HepG2 (cell line): ENCODE measurements around the gene DAZAP1. TPM values are rescaled to one million over a fixed set of nuclear protein-coding genes. Genes with fewer than 3 reads are reported as not detected.

Experiments
- ATAC-seq: fragments of 200-7000 bp; cut with Tn5 transposase; 3 replicates; pipeline ENCODE4 v1.9.1; 2020; ENCODE audit warnings: mild to moderate bottlenecking, moderate library complexity
- BruUV-seq: library from RNA; stranded (reverse); fragments of 400-500 nt; replicated peaks from 2 replicates; lab custom pipeline; 2021; lab: Mats Ljungman, UMichigan
- CTCF ChIA-PET: fragments of 300-600 bp; formaldehyde crosslinking; extraction: SDS; loops from one replicate; lab custom pipeline; 2021; ENCODE audit warnings: low total read pairs, inconsistent platforms, low intra/inter-chr PET ratio; lab: Yijun Ruan, JAX
- POLR2A ChIA-PET: fragments of 350-600 bp; sonication (Branson Sonifier 250); formaldehyde crosslinking; loops from one replicate; lab custom pipeline; 2020; ENCODE audit warnings: antibody characterized with exemption, inconsistent platforms; lab: Yijun Ruan, JAX
- DNase-seq: peaks from one replicate; pipeline ENCODE4 v3.0.0-alpha.2; 2015; ENCODE audit warnings: low spot score
- FAIRE-seq: peaks from 3 replicates; lab custom pipeline; 2011; peaks lifted over from hg19 to GRCh38; lab: Jason Lieb, UNC
- H2AFZ ChIP-seq: one replicate; pipeline ENCODE4 v1.6.1; 2011; ENCODE audit warnings: low read length, inconsistent platforms
- H3K27ac ChIP-seq: fragments of 300-600 bp; 3 replicates; pipeline ENCODE4 v1.8.0; 2011; ENCODE audit warnings: mixed run types, mild to moderate bottlenecking, mixed read lengths, low read length, inconsistent platforms; ENCODE audit not compliant: insufficient read depth; ENCODE audit errors: extremely low read length
- H3K27me3 ChIP-seq, 2 experiments: fragments of 200-600 bp in 1 of 2; 2 replicates in 1 of 2; 3 replicates in 1 of 2; pipeline versions ENCODE4 v1.6.0 to v1.8.0; 2011; ENCODE audit warnings: low read length in 2 of 2, mild to moderate bottlenecking in 2 of 2, moderate library complexity in 2 of 2, inconsistent platforms in 1 of 2; ENCODE audit not compliant: insufficient read depth in 2 of 2, control insufficient read depth in 1 of 2
- H3K36me3 ChIP-seq, 2 experiments: fragments of 200-600 bp in 1 of 2; replicated peaks in 1 of 2; 2 replicates in 1 of 2; 3 replicates in 1 of 2; pipeline versions ENCODE4 v1.5.1 to v1.8.0; 2011; ENCODE audit warnings: low read length in 2 of 2, inconsistent platforms in 1 of 2; ENCODE audit not compliant: insufficient read depth in 2 of 2, control insufficient read depth in 1 of 2
- H3K4me1 ChIP-seq: 2 replicates; pipeline ENCODE4 v1.5.1; 2012; ENCODE audit warnings: low read length, inconsistent platforms; ENCODE audit not compliant: insufficient read depth
- H3K4me2 ChIP-seq: 2 replicates; pipeline ENCODE4 v1.6.0; 2011; ENCODE audit warnings: low read depth, low read length, inconsistent platforms
- H3K4me3 ChIP-seq, 3 experiments: fragments of 200-600 bp in 1 of 3; sonication (generic), shearing (Covaris generic) in 1 of 3; replicated peaks in 1 of 3; 2 replicates each; pipeline ENCODE4 v1.5.1; 2011 to 2016; ENCODE audit warnings: low read length in 3 of 3, inconsistent platforms in 2 of 3, low read depth in 2 of 3, mild to moderate bottlenecking in 2 of 3, control low read depth in 1 of 3, mixed read lengths in 1 of 3; ENCODE audit not compliant: insufficient read depth in 1 of 3
- H3K79me2 ChIP-seq: one replicate; pipeline ENCODE4 v1.6.1; 2011; ENCODE audit warnings: low read length, inconsistent platforms; ENCODE audit not compliant: insufficient read depth
- H3K9ac ChIP-seq: 2 replicates; pipeline ENCODE4 v1.6.0; 2011; ENCODE audit warnings: mild to moderate bottlenecking, low read depth, low read length, inconsistent platforms; ENCODE audit not compliant: insufficient read depth
- H3K9me3 ChIP-seq: 2 replicates; pipeline ENCODE4 v1.5.1; 2012; ENCODE audit warnings: mild to moderate bottlenecking, low read length
- H4K20me1 ChIP-seq: 2 replicates; pipeline ENCODE4 v1.6.0; 2011; ENCODE audit warnings: inconsistent platforms, mild to moderate bottlenecking, low read length, moderate library complexity; ENCODE audit not compliant: insufficient read depth
- GATAD2A ChIP-seq: IDR thresholded peaks from 2 replicates; pipeline ENCODE4 v1.6.1; 2016
- HMGXB3 ChIP-seq: sonication (generic); formaldehyde crosslinking; IDR thresholded peaks from 2 replicates; pipeline ENCODE4 v1.4.0; 2020; ENCODE audit warnings: missing genetic modification reagents, borderline replicate concordance
- IKZF5 ChIP-seq: IDR thresholded peaks from 2 replicates; pipeline ENCODE4 v1.6.1; 2018; ENCODE audit warnings: missing genetic modification reagents, mild to moderate bottlenecking, missing compliant biosample characterization
- NR2C2 ChIP-seq: sonication (generic); formaldehyde crosslinking; IDR thresholded peaks from 2 replicates; pipeline ENCODE4 v1.4.0; 2020; ENCODE audit warnings: missing genetic modification reagents, mild to moderate bottlenecking, moderate library complexity, borderline replicate concordance
- NR2F6 ChIP-seq, 2 experiments: IDR thresholded peaks; 2 replicates each; pipeline ENCODE4 v1.6.1; 2016; ENCODE audit warnings: antibody characterized with exemption in 1 of 2, mild to moderate bottlenecking in 1 of 2
- RAD51 ChIP-seq: fragments of 450-650 bp; IDR thresholded peaks from 2 replicates; pipeline ENCODE4 v1.6.1; 2016; ENCODE audit warnings: borderline replicate concordance
- RXRA ChIP-seq: sonication (generic); formaldehyde crosslinking; IDR thresholded peaks from 2 replicates; pipeline ENCODE4 v1.5.1; 2020; ENCODE audit warnings: missing genetic modification reagents
- SP5 ChIP-seq: IDR thresholded peaks from 2 replicates; pipeline ENCODE4 v1.6.1; 2016; ENCODE audit warnings: low read depth, borderline replicate concordance
- THAP7 ChIP-seq: sonication (generic); formaldehyde crosslinking; IDR thresholded peaks from 2 replicates; pipeline ENCODE4 v1.8.1; 2023; ENCODE audit warnings: mild to moderate bottlenecking, missing genetic modification reagents
- ZBTB33 ChIP-seq: sonication (generic); formaldehyde crosslinking; IDR thresholded peaks from 2 replicates; pipeline ENCODE4 v1.4.0; 2020; ENCODE audit warnings: missing genetic modification reagents
- ZNF205 ChIP-seq: IDR thresholded peaks from 2 replicates; pipeline ENCODE4 v1.6.1; 2018; ENCODE audit warnings: missing biosample characterization, missing genetic modification reagents
- ZNF263 ChIP-seq: sonication (generic); formaldehyde crosslinking; IDR thresholded peaks from 2 replicates; pipeline ENCODE4 v1.4.0; 2020; ENCODE audit warnings: missing genetic modification reagents
- ZNF460 ChIP-seq: sonication (generic); formaldehyde crosslinking; IDR thresholded peaks from 2 replicates; pipeline ENCODE4 v1.5.1; 2020; ENCODE audit warnings: missing genetic modification reagents, mild to moderate bottlenecking, borderline replicate concordance
- WGBS: methylation state at CpG from one replicate; pipeline ENCODE4 v1.1.6; 2017; ENCODE audit warnings: low lambda C conversion rate; 5-methylcytosine and 5-hydroxymethylcytosine counted together
- in situ Hi-C: cut with HindIII; loops from 2 replicates; pipeline ENCODE4 v1.10.0; 2017; ENCODE audit warnings: low pct_unique_long_range_greater_than_20kb; ENCODE audit not compliant: extremely low pct_ligation_motif_present
- intact Hi-C: fragments of 100-400 bp; cut with micrococcal nuclease; formaldehyde crosslinking; loops from one replicate; pipeline ENCODE4 v1.10.0; 2022; ENCODE audit not compliant: unreplicated experiment
- polyA plus RNA-seq, 8 experiments: library from polyadenylated mRNA; depleted of rRNA in 3 of 8; stranded (reverse) in 7 of 8; unstranded in 1 of 8; fragments of >200 nt; fragmentation: Illumina TruSeq in 4 of 8; extraction: Trizol in 4 of 8; gene quantifications; 2 replicates each; pipeline versions ENCODE4 v1.2.1 to v1.2.3, GENCODE V29; 2011 to 2016; ENCODE audit warnings: low read depth in 4 of 8, missing spikeins in 1 of 8, mixed read lengths in 1 of 8; ENCODE audit not compliant: insufficient read depth in 1 of 8
- total RNA-seq, 5 experiments: library from RNA; depleted of rRNA; stranded (reverse); fragments of >200 nt; fragmentation: Illumina TruSeq; extraction: Trizol; gene quantifications; 2 replicates each; pipeline ENCODE4 v1.2.3, GENCODE V29; 2016; ENCODE audit warnings: low read depth in 1 of 5

The DAZAP1 gene
- total and polyA plus RNA-seq, 2 of the 13 experiments (the other 11 are each of a cell fraction or from before 2014, with no cell fraction given) = 63.3 to 79.2 TPM

GRCh38 chr19:1477056-1477455, 69.7 kb downstream of the DAZAP1 start (continued):
- peak; percentile 48; the same call in 1 of the 2 replicates for TF ChIP-seq NR2C2 (CRISPR knock-in tag)
- TF ChIP-seq NR2F6 (IDR thresholded peaks at IDR 0.05) = peak; percentile 38
- 0 out of 2 replicates have a peak, but pooled peaks have one; percentile 27 for TF ChIP-seq NR2F6 (CRISPR knock-in tag; IDR thresholded peaks at IDR 0.05)
- peak; percentile 53; the same call in 1 of the 2 replicates for TF ChIP-seq RXRA
- TF ChIP-seq ZBTB33 (CRISPR knock-in tag) = peak; percentile 59
- TF ChIP-seq, all 625 proteins: peak for 10; not testable (repeated sequence) for 615

GRCh38 chr19:1478934-1479707, 71.7 kb downstream of the DAZAP1 start, which contains the start of gene C19orf25:
Gene C19orf25, minus strand, starts transcription at chr19:1479215. Its CDS starts 312 bp downstream, at chr19:1478903.
- Histone ChIP-seq H3K9me3 (no peaks in the 10 kb centered on the region), H3K36me3 (peaks cover 2 to 8% of the 10 kb centered on the region in 2 experiments; a peak in 3 of 5 replicates), H3K4me3 (peak within 1 kb of the TSS; percentile 81 to 93 (median 90)), H2AFZ (no peak within 1 kb of the TSS), H3K4me1 (peaks cover 48% of the 10 kb centered on the region), H3K79me2 (peaks cover 16% of the 10 kb centered on the region), H3K9ac (peak within 1 kb of the TSS; percentile 74), H3K27ac (peak within 1 kb of the TSS; percentile 84), H3K27me3 (no peaks in the 10 kb centered on the region), H3K4me2 (peak within 1 kb of the TSS; percentile 67), H4K20me1 (0 out of 2 replicates have a peak, but pooled peaks cover 3% of the 10 kb centered on the region)
- DNase-seq (peak; percentile 85), FAIRE-seq (peak; percentile 83), ATAC-seq (peak; percentile 83)
- in situ Hi-C loops = no loop called here
- ChIA-PET POLR2A (no interaction called here), CTCF (no interaction called here)
- no TSS peak for BruUV-seq
- intact Hi-C loops = no loop called here
- WGBS = under 1% methylated on average over 21 of the region's 71 CpGs
- TF ChIP-seq HMGXB3 (0 out of 2 replicates have a peak, but pooled peaks have one; percentile 53), GATAD2A (CRISPR knock-in tag) (peak; percentile 21; the same call in 1 of the 2 replicates), ZNF460 (CRISPR knock-in tag) (peak; percentile 71; the same call in 1 of the 2 replicates), IKZF5 (CRISPR knock-in tag) (peak; percentile 81; the same call in 1 of the 2 replicates), THAP7 (CRISPR knock-in tag) (0 out of 2 replicates have a peak, but pooled peaks have one; percentile 46), ZNF263 (CRISPR knock-in tag) (peak; percentile 87), ZNF205 (CRISPR knock-in tag) (peak; percentile 22; the same call in 1 of the 2 replicates), RAD51 (peak; percentile 95), SP5 (CRISPR knock-in tag) (peak; percentile 52)
